Keratinocyte (primary cell): Measurements from ENCODE around the gene ZER1. TPM values are rescaled to one million over a fixed set of nuclear protein-coding genes. Genes with fewer than 3 reads are reported as not detected.

Experiments
- DNase-seq: peaks from one replicate; pipeline ENCODE4 v3.0.0-alpha.2; 2011; ENCODE audit warnings: low read depth, missing footprints, low spot score
- FAIRE-seq: peaks from 2 replicates; lab custom pipeline; 2011; peaks lifted over from hg19 to GRCh38; lab: Jason Lieb, UNC
- H2AFZ ChIP-seq: 2 replicates; pipeline ENCODE4 v1.6.0; 2012; ENCODE audit warnings: low read length, control low read depth, inconsistent platforms; ENCODE audit not compliant: control insufficient read depth
- H3K27ac ChIP-seq: 2 replicates; pipeline ENCODE4 v1.5.1; 2011; ENCODE audit warnings: low read length; ENCODE audit not compliant: control insufficient read depth, insufficient read depth
- H3K27me3 ChIP-seq: 3 replicates; pipeline ENCODE4 v1.6.0; 2011; ENCODE audit warnings: low read length; ENCODE audit not compliant: control insufficient read depth, insufficient read depth; ENCODE audit errors: extremely low read depth
- H3K36me3 ChIP-seq, 2 experiments: 2 replicates in 1 of 2; 3 replicates in 1 of 2; pipeline ENCODE4 v1.5.1; 2011; ENCODE audit warnings: low read length in 2 of 2, mild to moderate bottlenecking in 1 of 2; ENCODE audit not compliant: control insufficient read depth in 2 of 2, insufficient read depth in 2 of 2; ENCODE audit errors: extremely low read depth in 1 of 2
- H3K4me1 ChIP-seq: 3 replicates; pipeline ENCODE4 v1.5.1; 2011; ENCODE audit warnings: low read length; ENCODE audit not compliant: control insufficient read depth, insufficient read depth; ENCODE audit errors: extremely low read depth
- H3K4me2 ChIP-seq: 3 replicates; pipeline ENCODE4 v1.6.0; 2011; ENCODE audit warnings: low read depth, low read length; ENCODE audit not compliant: control insufficient read depth, insufficient read depth; ENCODE audit errors: extremely low read depth
- H3K4me3 ChIP-seq, 3 experiments: fragments of 200-600 bp in 1 of 3; sonication (generic) in 1 of 3; 2 replicates in 2 of 3; 3 replicates in 1 of 3; pipeline ENCODE4 v1.5.1; 2011 to 2016; ENCODE audit warnings: low read length in 3 of 3, mild to moderate bottlenecking in 3 of 3, control low read depth in 2 of 3, inconsistent platforms in 1 of 3, low read depth in 1 of 3, mixed read lengths in 1 of 3, mixed run types in 1 of 3, moderate library complexity in 1 of 3; ENCODE audit not compliant: control insufficient read depth in 2 of 3, insufficient read depth in 2 of 3; ENCODE audit errors: extremely low read depth in 1 of 3
- H3K79me2 ChIP-seq: 2 replicates; pipeline ENCODE4 v1.6.0; 2012; ENCODE audit warnings: low read length; ENCODE audit not compliant: control insufficient read depth, insufficient read depth
- H3K9ac ChIP-seq: 3 replicates; pipeline ENCODE4 v1.6.0; 2011; ENCODE audit warnings: low read length; ENCODE audit not compliant: control insufficient read depth, insufficient read depth; ENCODE audit errors: extremely low read depth
- H3K9me1 ChIP-seq: 3 replicates; pipeline ENCODE4 v1.6.0; 2011; ENCODE audit warnings: low read length; ENCODE audit not compliant: control insufficient read depth, insufficient read depth; ENCODE audit errors: extremely low read depth
- H3K9me3 ChIP-seq: 2 replicates; pipeline ENCODE4 v1.5.1; 2012; ENCODE audit warnings: low read depth, low read length; ENCODE audit not compliant: control insufficient read depth
- H4K20me1 ChIP-seq: 3 replicates; pipeline ENCODE4 v1.6.0; 2011; ENCODE audit warnings: low read length; ENCODE audit not compliant: control insufficient read depth, insufficient read depth; ENCODE audit errors: extremely low read depth
- EZH2 ChIP-seq: IDR thresholded peaks from one replicate; pipeline ENCODE4 v1.6.1; 2012; ENCODE audit warnings: inconsistent platforms, mild to moderate bottlenecking, low read length, moderate library complexity
- dilution Hi-C: fragments of 300-500 bp; cut with MboI; formaldehyde crosslinking; loops from one replicate; pipeline ENCODE4 v1.7.0; 2020; ENCODE audit warnings: low sequenced_read_pairs; ENCODE audit not compliant: extremely low pct_ligation_motif_present
- polyA plus RNA-seq, 5 experiments: library from polyadenylated mRNA; depleted of rRNA in 3 of 5; stranded (reverse) in 3 of 5; stranded (forward) in 1 of 5; unstranded in 1 of 5; fragments of >200 nt; gene quantifications; 1 replicate in 1 of 5; 2 replicates in 3 of 5; 3 replicates in 1 of 5; pipeline versions ENCODE4 v1.2.1 to v1.2.3, GENCODE V29; 2011 to 2012; ENCODE audit warnings: missing spikeins in 2 of 5, low read depth in 1 of 5, low replicate concordance in 1 of 5
- TF ChIP-seq, protein P1 (sequence below), 3 experiments: IDR thresholded peaks in 1 of 3; conservative IDR thresholded peaks in 1 of 3; optimal IDR thresholded peaks in 1 of 3; 2 replicates in 2 of 3; 3 replicates in 1 of 3; pipeline versions ENCODE3 to v1.5.1; 2011; ENCODE audit warnings: low read length in 3 of 3, mild to moderate bottlenecking in 3 of 3, moderate library complexity in 2 of 3, control low read depth in 1 of 3, inconsistent platforms in 1 of 3; ENCODE audit not compliant: insufficient read depth in 2 of 3; ENCODE audit errors: extremely low read depth in 1 of 3

The ZER1 gene
- polyA plus RNA-seq, 1 donor (not counting 4 experiments of a cell fraction or from before 2014, with no cell fraction given) = 14.9 TPM

- H3K4me2 ChIP-seq = no peak overlapping the region
- no peaks in the 10 kb centered on the region for H3K27me3 ChIP-seq
- H3K9ac ChIP-seq = no peak overlapping the region
- no peak overlapping the region for H2AFZ ChIP-seq
- H3K9me3 ChIP-seq = no peaks in the 10 kb centered on the region
- TF ChIP-seq, protein P1, sequence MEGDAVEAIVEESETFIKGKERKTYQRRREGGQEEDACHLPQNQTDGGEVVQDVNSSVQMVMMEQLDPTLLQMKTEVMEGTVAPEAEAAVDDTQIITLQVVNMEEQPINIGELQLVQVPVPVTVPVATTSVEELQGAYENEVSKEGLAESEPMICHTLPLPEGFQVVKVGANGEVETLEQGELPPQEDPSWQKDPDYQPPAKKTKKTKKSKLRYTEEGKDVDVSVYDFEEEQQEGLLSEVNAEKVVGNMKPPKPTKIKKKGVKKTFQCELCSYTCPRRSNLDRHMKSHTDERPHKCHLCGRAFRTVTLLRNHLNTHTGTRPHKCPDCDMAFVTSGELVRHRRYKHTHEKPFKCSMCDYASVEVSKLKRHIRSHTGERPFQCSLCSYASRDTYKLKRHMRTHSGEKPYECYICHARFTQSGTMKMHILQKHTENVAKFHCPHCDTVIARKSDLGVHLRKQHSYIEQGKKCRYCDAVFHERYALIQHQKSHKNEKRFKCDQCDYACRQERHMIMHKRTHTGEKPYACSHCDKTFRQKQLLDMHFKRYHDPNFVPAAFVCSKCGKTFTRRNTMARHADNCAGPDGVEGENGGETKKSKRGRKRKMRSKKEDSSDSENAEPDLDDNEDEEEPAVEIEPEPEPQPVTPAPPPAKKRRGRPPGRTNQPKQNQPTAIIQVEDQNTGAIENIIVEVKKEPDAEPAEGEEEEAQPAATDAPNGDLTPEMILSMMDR (optimal IDR thresholded peaks at IDR 0.05 in 1 of 3, IDR thresholded peaks at IDR 0.05 in 1 of 3, conservative IDR thresholded peaks at IDR 0.05 in 1 of 3; ENCODE audit: extremely low read depth in 1 of 3, insufficient read depth in 2 of 3, low read length in 3 of 3) = no peak
- TF ChIP-seq EZH2 = no peak
- H3K79me2 ChIP-seq = peaks cover 7% of the 10 kb centered on the region
- H3K4me3 ChIP-seq = no peak overlapping the region
- H3K9me1 ChIP-seq = no peaks in the 10 kb centered on the region
- H3K36me3 ChIP-seq = peaks cover 6% of the 10 kb centered on the region in 2 experiments
- dilution Hi-C loops = no loop called here
- FAIRE-seq (no peak), DNase-seq (no peak)
- no peak overlapping the region for H3K27ac ChIP-seq
- H4K20me1 ChIP-seq = no peaks in the 10 kb centered on the region
- peaks cover 7% of the 10 kb centered on the region for H3K4me1 ChIP-seq
These were observed 53.3 kb downstream of the ZER1 start for GRCh38 chr9:128718475-128718874.

DNA sequence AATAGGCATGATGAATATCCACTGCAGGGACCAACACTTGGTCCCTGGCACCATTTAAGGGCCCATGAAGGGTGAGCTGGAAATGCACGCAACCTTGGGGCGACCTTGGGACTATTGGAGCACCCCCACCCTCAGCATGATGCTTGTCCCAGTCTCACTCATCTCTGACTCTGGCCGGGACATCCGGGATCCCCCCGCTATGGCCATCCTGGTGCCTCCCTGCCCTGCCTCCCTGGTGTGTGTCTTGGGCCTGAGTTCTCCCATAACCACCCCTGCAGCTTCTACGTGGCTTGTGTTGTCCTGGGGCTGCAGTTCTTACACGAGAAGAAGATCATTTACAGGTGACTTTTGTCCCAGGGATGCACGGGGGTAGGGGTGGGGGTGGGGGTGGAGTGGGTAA lies 53.7 kb downstream of the ZER1 start:
- dilution Hi-C loops = no loop called here
- TF ChIP-seq EZH2 = no peak
- TF ChIP-seq, protein P1 (optimal IDR thresholded peaks at IDR 0.05 in 1 of 3, IDR thresholded peaks at IDR 0.05 in 1 of 3, conservative IDR thresholded peaks at IDR 0.05 in 1 of 3; ENCODE audit: extremely low read depth in 1 of 3, insufficient read depth in 2 of 3, low read length in 3 of 3) = no peak
- peaks cover 6% of the 10 kb centered on the region in 2 experiments for H3K36me3 ChIP-seq

More for the DNA sequence above, 53.7 kb downstream of the ZER1 start:
- no peaks in the 10 kb centered on the region for H3K27me3 ChIP-seq
- DNase-seq (no peak), FAIRE-seq (no peak)
- H4K20me1 ChIP-seq = no peaks in the 10 kb centered on the region
- no peak overlapping the region for H3K9ac ChIP-seq
- no peaks in the 10 kb centered on the region for H3K9me1 ChIP-seq
- no peak overlapping the region for H3K4me3 ChIP-seq
- H3K79me2 ChIP-seq = peaks cover 3% of the 10 kb centered on the region
- no peak overlapping the region for H3K4me2 ChIP-seq
- H3K27ac ChIP-seq = no peak overlapping the region
- no peaks in the 10 kb centered on the region for H3K9me3 ChIP-seq
- H2AFZ ChIP-seq = no peak overlapping the region
- H3K4me1 ChIP-seq = peaks cover 4% of the 10 kb centered on the region
